GM12865 (cell line): ENCODE measurements around the gene PFN1.

Experiments
- DNase-seq: peaks from one replicate; pipeline ENCODE4 v3.0.0; 2010; ENCODE audit warnings: low read depth
- H3K4me3 ChIP-seq: 2 replicates; pipeline ENCODE4 v1.5.1; 2011; ENCODE audit warnings: mild to moderate bottlenecking, low read depth, low read length, control low read depth
- CTCF ChIP-seq: IDR thresholded peaks from 2 replicates; pipeline ENCODE4 v1.5.1; 2011; ENCODE audit warnings: low read length, control low read depth, low read depth, inconsistent platforms; ENCODE audit not compliant: insufficient read depth; ENCODE audit errors: missing control alignments

PFN1 gene

GRCh38 chr17:4950746-4951204 lies 2.4 kb upstream of the PFN1 start, which contains the start of gene ENO3:
Gene ENO3 (plus strand): TSS chr17:4951119. CDS start chr17:4951830, 711 bp downstream.
- peak within 1 kb of the TSS; percentile 81 for H3K4me3 ChIP-seq
- DNase-seq: no peak
- no peak for TF ChIP-seq CTCF

DNA sequence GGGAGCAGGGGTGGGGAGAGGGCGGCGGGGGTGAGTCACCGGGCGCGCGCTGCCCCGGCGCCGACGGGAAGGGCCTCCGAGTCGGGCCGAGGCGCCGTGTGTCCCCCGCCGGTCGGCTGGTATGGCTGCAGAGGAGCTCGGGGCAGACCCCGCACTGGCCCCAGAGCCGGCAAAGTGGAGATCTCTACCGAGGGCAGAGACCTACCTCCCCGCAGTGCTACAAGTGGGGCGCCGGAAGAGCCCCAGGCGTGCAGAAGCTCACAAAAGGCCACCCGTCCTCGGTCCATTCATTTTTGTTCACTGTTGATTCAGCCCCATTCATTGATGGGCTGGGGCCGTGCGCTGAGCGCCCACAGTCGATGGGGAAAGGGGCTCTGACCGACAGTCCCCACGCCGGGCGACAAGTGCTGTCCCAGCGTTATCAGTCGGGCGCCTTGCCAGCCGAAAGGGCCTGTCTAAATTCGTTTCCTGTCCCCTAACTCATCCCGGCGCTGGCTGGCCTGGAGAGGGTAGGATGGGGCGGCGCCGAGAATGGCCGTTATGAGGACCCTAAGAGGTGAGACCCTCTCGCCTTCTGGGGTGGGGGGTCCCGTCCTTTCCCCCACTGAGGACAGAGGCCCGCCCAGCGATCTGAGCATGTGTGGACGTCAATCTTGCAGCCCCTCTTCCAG lies 1.9 kb upstream of the PFN1 start:
- peak overlapping the region; percentile 81 for H3K4me3 ChIP-seq
- DNase-seq: peak; percentile 68
- TF ChIP-seq CTCF: no peak

GRCh38 chr17:4949321-4950074 lies 1.2 kb upstream of the PFN1 start:
- TF ChIP-seq CTCF: no peak
- H3K4me3 ChIP-seq: peak overlapping the region; percentile 81
- peak; percentile 97 for DNase-seq

DNA sequence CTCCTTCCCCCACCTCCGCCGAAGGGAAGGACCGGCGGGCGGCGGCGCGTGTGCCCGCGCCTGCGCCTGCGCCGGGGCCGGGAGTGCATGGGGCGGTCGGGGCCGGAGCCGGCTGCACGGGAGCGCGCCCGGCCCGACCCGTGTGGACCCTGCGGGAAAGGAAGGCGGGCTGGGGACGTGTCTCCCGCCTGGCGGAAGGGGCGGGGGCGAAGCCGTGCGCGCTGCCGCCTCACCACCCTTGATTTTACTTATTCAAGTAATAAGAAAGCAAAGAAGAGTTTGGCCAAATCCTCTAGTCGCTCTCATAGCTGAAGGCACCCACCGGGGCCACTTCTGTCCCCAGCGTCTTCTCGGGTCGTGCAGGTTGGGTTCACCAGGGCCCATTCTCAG lies 596 bp upstream of the PFN1 start:
- peak; percentile 95 for DNase-seq
- peak overlapping the region; percentile 81 for H3K4me3 ChIP-seq
- TF ChIP-seq CTCF: no peak

- H3K4me3 ChIP-seq: peak overlapping the region; percentile 81
- TF ChIP-seq CTCF: no peak
- DNase-seq: peak; percentile 92
Observed at GRCh38 chr17:4947411-4948165, 742 bp downstream of the PFN1 start.

DNA sequence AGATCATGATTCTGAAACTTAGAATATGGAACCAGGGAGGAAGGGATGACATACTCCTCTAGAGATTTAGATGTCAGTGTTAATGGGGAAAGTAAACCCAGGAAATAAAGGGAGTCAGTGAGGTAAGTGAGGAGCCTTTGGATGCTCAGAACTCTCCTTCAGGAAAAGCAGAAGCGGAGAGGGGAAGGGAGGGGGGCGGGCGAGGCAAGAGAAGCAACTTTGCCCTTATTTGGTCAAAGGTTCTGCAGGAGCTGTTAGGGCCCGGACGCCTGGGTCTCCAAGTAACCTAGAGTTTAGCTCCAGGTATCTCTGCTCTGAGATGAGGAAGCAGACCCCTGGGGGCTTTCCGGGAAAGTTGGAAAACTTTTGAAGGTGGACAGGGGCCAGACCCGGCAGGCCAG lies 1.3 kb downstream of the PFN1 start:
- DNase-seq: no peak
- no peak for TF ChIP-seq CTCF
- peak overlapping the region; percentile 81 for H3K4me3 ChIP-seq
